ENCODE results near the gene RAB5B.
A peak's percentile ranks its signal among the peaks of the same experiment; 100 is the strongest.

GRCh38 chr12:56007564-56008559 lies 34.0 kb downstream of the RAB5B start:
- no peak for TF ChIP-seq CTCF (IDR thresholded peaks at IDR 0.05)
- no peak for TF ChIP-seq EP300 (IDR thresholded peaks at IDR 0.05)
- TF ChIP-seq JUN (IDR thresholded peaks at IDR 0.05), result 0 out of 5 replicates have a peak, but pooled peaks of 1 of the 2 experiments have one; percentile 46
- TF ChIP-seq SREBF2 (IDR thresholded peaks at IDR 0.05), result no peak
- TF ChIP-seq USF2 (IDR thresholded peaks at IDR 0.05), result no peak
- TF ChIP-seq SMC3 (IDR thresholded peaks at IDR 0.05), result no peak
- no peak for TF ChIP-seq POLR2A (IDR thresholded peaks at IDR 0.05; ENCODE audit: low read length)
- TF ChIP-seq CHD4 (IDR thresholded peaks at IDR 0.05; ENCODE audit: borderline replicate concordance), result no peak
- no peak for TF ChIP-seq TP53 (CRISPR knock-in tag; IDR thresholded peaks at IDR 0.05)
- TF ChIP-seq MAX (IDR thresholded peaks at IDR 0.05), result no peak; the same call in 1 of the 2 replicates
- no peak for TF ChIP-seq RFX5 (IDR thresholded peaks at IDR 0.05)
- no peak for TF ChIP-seq CEBPB (IDR thresholded peaks at IDR 0.05)
